Measurements from ENCODE around the gene SIN3A. TPM values are rescaled to one million over a fixed set of nuclear protein-coding genes. Genes with fewer than 3 reads are reported as not detected.
"Not testable (repeated sequence)": the region's sequence is repeated elsewhere in the genome, so short reads cannot be mapped to it uniquely, and the experiment has no call there.

Gene SIN3A
- total RNA-seq, 1 donor from 2014 or later, result 69.0 TPM

DNA sequence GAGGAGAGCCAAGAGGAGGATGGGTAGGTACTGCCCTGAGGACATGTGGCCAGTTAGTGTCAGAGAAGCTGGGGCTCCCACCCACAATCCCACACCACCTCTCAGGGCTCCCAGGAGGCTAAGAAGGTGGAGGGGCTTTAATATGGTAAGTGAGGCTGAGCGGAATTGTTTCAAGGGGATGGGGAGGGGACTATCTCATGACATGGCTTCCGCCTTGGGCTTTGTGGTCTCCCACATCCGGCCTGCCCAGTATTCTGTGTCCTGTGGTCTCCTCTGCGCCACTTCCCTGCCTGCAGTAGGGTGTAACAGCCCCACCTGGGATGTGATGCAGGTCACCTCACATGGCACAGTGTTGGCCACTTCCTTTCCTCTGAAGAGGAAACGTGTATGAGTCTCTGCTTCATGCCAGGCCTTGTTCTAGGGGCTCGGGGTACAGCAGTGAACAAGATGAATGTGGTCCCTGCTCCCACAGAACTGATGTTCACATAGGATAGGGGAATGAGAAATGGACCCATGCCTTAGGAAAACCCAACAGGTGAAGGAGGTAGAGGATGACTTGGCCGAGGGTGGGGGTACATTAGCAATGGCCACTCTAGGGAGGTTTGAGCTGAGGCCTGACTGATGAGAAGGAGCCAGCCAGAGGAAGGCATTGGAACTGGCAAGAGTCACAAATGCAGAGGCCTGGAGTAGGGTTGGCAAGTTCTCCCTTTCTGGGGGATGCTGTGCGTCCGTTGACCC, 101.5 kb downstream of the SIN3A start:
- DNase-seq (ENCODE audit: low spot score), result no peak
- H4K20me1 ChIP-seq (ENCODE audit: low read depth), result no peaks in the 10 kb centered on the region
- H3K4me3 ChIP-seq, result no peak overlapping the region
- peaks cover 2% of the 10 kb centered on the region for H3K4me1 Mint-ChIP-seq
- no peak overlapping the region for H3K9ac ChIP-seq
- H3K36me3 ChIP-seq, result no peaks in the 10 kb centered on the region
- no peaks in the 10 kb centered on the region for H3K36me3 Mint-ChIP-seq
- H3F3A ChIP-seq (ENCODE audit: low read depth), result peaks cover 13% of the 10 kb centered on the region
- H3K9me3 ChIP-seq (ENCODE audit: low read depth), result no peaks in the 10 kb centered on the region
- TF ChIP-seq EZH2 (IDR thresholded peaks at IDR 0.05) (no peak), CTCF (IDR thresholded peaks at IDR 0.05) (no peak), EZH2phosphoT487 (IDR thresholded peaks at IDR 0.05) (no peak)
- no peaks in the 10 kb centered on the region for H3K79me2 ChIP-seq (ENCODE audit: low read depth)
- H3K4me3 Mint-ChIP-seq, result peak overlapping the region; percentile 58
- H3K4me1 ChIP-seq, result peaks cover 6% of the 10 kb centered on the region
- H3K27me3 Mint-ChIP-seq (ENCODE audit: insufficient read depth, low read depth), result peaks cover 12% of the 10 kb centered on the region
- no peaks in the 10 kb centered on the region for H3K9me3 Mint-ChIP-seq
- no peak overlapping the region for H3K27ac ChIP-seq
- no peak overlapping the region for H3K27ac Mint-ChIP-seq
- no peak overlapping the region for H3K4me2 ChIP-seq
- no peak overlapping the region for H2AFZ ChIP-seq (replicated peaks)
- H3K27me3 ChIP-seq, result peaks cover 53% of the 10 kb centered on the region

GRCh38 chr15:75349351-75349669, 102.2 kb downstream of the SIN3A start:
- not testable (repeated sequence) for H3K4me1 ChIP-seq; H4K20me1 ChIP-seq (ENCODE audit: low read depth); H3K9me3 ChIP-seq (ENCODE audit: low read depth); H3K79me2 ChIP-seq (ENCODE audit: low read depth); H3K36me3 Mint-ChIP-seq; H2AFZ ChIP-seq (replicated peaks); H3K4me3 Mint-ChIP-seq; H3K36me3 ChIP-seq; H3K9ac ChIP-seq; H3K4me1 Mint-ChIP-seq; H3K27ac Mint-ChIP-seq; H3K4me3 ChIP-seq; DNase-seq (ENCODE audit: low spot score); H3K4me2 ChIP-seq; H3K9me3 Mint-ChIP-seq; H3K27ac ChIP-seq
- peaks cover 12% of the 10 kb centered on the region for H3K27me3 Mint-ChIP-seq (ENCODE audit: insufficient read depth, low read depth)
- H3F3A ChIP-seq (ENCODE audit: low read depth), result peaks cover 13% of the 10 kb centered on the region
- H3K27me3 ChIP-seq, result peaks cover 55% of the 10 kb centered on the region

DNA sequence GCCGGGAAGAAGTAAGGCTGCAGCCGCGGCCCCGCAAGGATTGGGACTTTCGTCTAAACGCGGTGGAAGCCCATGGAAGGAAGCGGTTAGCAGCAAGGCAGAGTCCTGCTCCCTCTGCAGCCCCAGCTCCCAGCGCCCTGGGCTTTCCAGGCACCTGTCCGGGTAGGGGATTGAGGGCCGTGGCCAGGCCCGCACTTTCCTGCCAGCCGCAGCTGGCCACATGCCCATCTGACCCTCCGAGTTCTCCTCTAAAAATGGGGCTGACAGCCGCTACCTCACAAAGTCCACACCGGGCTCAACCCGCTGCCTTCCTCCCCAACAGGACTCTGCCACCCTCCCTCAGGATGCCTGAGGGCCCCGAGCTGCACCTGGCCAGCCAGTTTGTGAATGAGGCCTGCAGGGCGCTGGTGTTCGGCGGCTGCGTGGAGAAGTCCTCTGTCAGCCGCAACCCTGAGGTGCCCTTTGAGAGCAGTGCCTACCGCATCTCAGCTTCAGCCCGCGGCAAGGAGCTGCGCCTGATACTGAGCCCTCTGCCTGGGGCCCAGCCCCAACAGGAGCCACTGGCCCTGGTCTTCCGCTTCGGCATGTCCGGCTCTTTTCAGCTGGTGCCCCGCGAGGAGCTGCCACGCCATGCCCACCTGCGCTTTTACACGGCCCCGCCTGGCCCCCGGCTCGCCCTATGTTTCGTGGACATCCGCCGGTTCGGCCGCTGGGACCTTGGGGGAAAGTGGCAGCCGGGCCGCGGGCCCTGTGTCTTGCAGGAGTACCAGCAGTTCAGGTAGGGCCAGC, 102.7 kb downstream of the SIN3A start:
- Histone ChIP-seq H3K4me1 (peaks cover 6% of the 10 kb centered on the region), H3K79me2 (ENCODE audit: low read depth) (no peaks in the 10 kb centered on the region), H3K9ac (peak overlapping the region; percentile 54), H3K36me3 (no peaks in the 10 kb centered on the region), H3K4me3 (peak overlapping the region; percentile 69), H4K20me1 (ENCODE audit: low read depth) (no peaks in the 10 kb centered on the region), H3K27ac (no peak overlapping the region), H3K9me3 (ENCODE audit: low read depth) (no peaks in the 10 kb centered on the region), H3K27me3 (peaks cover 55% of the 10 kb centered on the region), H2AFZ (replicated peaks) (peak overlapping the region; percentile 98), H3K4me2 (peak overlapping the region; percentile 96), H3F3A (ENCODE audit: low read depth) (peaks cover 13% of the 10 kb centered on the region)
- Mint-ChIP-seq H3K27me3 (ENCODE audit: insufficient read depth, low read depth) (peaks cover 12% of the 10 kb centered on the region), H3K4me1 (peaks cover 2% of the 10 kb centered on the region), H3K4me3 (peak overlapping the region; percentile 91), H3K9me3 (no peaks in the 10 kb centered on the region), H3K36me3 (no peaks in the 10 kb centered on the region), H3K27ac (no peak overlapping the region)
- peak; percentile 43 for DNase-seq (ENCODE audit: low spot score)
- peak; percentile 23 for TF ChIP-seq EZH2phosphoT487 (IDR thresholded peaks at IDR 0.05)
- no peak for TF ChIP-seq CTCF (IDR thresholded peaks at IDR 0.05)
